Ureter (tissue), 1 donor: ENCODE data around the gene SNAP25. TPM values are rescaled to one million over a fixed set of nuclear protein-coding genes. Genes with fewer than 3 reads are reported as not detected.

Experiments used
- DNase-seq: peaks from one replicate; pipeline ENCODE4 v3.0.0-alpha.2; 2020; ENCODE audit warnings: low spot score
- total RNA-seq: library from RNA; stranded (reverse); gene quantifications from one replicate; pipeline ENCODE4 v1.2.4, GENCODE V29; 2023
- donor health status: DM: yes; HTN: yes; CAD: no.

SNAP25 gene
- total RNA-seq, 1 donor from 2014 or later = 16.3 TPM

DNA sequence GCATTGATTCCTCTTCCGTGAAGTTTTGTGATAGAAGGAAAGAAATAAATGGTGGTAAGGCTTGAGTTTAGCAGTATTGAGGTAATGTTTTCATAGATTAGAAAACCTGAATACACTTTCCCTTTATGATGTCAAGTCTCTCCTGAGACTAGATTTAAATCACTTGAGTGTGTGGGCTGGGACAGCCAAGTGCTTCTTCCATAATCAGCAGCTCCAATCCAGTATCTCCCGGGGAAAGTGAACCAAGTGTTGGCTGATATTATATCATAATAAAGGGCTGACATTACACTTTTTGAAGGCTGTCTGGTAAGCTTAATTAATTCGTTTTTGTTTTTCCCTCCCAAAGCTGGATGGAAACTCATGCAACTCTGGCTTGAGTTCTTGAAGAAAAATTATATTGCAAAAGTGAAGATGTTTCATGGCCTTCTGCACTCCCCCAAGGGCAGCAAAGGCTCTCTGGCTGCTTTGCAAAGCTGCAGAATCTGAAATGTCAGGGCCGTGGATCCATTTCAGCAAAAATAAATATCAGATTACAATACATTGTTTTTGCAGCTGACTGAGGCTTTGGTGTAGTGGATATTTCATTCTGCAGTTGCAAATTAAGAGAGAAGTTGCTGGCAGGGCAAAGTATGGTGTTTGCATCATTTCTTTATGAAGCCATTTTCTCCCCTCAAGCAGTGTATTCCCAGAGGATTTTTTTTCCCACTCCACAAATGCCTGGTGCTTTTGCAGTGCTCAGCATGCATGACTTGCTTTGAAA, 114.2 kb downstream of the SNAP25 start:
- DNase-seq = no peak

GRCh38 chr20:10336959-10337729, 118.5 kb downstream of the SNAP25 start:
- DNase-seq = no peak

- no peak for DNase-seq
These were observed 120.0 kb downstream of the SNAP25 start for GRCh38 chr20:10338426-10339180.

DNA sequence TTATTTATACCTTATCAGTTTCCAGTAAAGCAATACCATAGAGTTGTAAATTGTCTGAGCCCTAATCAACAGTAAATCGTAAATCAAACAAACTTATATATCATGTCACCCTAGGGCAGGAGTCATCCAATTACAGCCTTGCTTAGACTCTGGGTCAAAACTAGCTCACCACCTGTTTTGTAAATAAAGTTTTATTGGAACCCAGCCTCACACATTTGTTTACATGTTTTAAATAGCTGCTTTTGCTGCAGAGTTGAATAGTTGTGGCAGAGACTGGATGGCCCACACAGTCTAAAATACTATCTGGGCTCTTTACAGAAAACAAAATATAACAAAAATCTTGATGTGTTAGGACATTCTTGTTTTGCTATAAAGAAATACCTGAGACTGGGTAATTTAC, 121.0 kb downstream of the SNAP25 start:
- no peak for DNase-seq

- DNase-seq = no peak
These were observed 123.5 kb downstream of the SNAP25 start for GRCh38 chr20:10342152-10342551.

- DNase-seq = no peak
These were observed 126.3 kb downstream of the SNAP25 start for GRCh38 chr20:10344953-10345352.

GRCh38 chr20:10347086-10347880, 128.7 kb downstream of the SNAP25 start:
- no peak for DNase-seq

DNA sequence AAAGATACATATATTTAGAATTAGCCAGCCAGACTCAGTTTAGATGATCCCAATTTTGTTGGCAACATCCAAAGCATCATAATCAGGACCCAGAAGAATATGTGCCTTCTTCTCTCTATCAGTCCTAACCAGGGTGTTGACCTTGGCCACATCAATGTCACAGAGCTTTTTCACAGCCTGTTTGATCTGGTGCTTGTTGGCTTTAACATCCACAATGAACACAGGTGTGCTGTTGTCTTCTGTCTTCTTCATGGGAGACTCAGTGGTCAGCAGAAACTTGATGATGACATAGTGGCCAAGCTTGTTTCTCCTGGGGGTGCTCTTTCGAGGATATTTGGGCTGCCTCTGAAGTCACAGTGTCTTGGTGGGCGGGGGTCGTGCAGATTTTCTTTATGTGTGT, 130.5 kb downstream of the SNAP25 start:
- DNase-seq = no peak

DNA sequence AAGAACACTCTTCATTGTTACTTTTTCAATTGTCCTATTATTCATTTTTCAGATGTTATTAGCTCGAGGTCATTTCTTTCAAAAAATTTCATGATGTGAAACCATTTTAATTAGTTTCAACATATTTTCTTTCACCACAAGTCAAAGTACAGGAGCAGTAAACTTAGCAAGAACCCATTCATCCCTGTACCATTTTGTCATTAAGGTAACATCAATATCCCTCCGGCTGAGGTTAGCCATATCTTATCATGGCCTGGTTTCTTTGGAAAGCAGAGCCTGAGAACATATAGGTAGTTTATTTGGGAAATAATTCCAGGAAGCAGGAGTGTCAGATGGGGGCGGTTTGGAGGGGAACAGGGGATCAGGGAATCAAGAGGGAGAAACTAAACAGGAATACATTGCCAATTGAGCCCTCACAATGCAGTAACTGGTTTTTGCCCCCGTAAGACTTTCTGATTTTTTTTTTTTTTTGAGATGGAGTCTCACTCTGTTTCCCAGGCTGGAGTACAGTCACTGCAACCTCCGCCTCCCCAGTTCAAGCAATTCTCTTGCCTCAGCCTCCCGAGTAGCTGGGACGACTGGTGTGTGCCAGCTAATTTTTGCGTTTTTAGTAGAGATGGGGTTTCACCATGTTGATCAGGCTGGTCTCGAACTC, 131.7 kb downstream of the SNAP25 start:
- no peak for DNase-seq

GRCh38 chr20:10352934-10353824, 134.5 kb downstream of the SNAP25 start:
- DNase-seq = no peak

- DNase-seq = no peak
These were observed 138.0 kb downstream of the SNAP25 start for GRCh38 chr20:10356628-10357027.

Other genes with a start within 250 kb of the SNAP25 start
- gene ANKEF1, start 183.8 kb upstream of the SNAP25 start, total RNA-seq = 9.0 TPM
- 16.7 TPM for gene MKKS, start 215.4 kb downstream of the SNAP25 start, total RNA-seq
- gene SLX4IP, start 216.5 kb downstream of the SNAP25 start, total RNA-seq = 11.1 TPM